ENCODE measurements around the gene PLSCR5.

The PLSCR5 gene

GRCh38 chr3:146581951-146582467 is 23.1 kb downstream of the PLSCR5 start:
- peak; percentile 88 for DNase-seq

- DNase-seq = no peak
Measured at GRCh38 chr3:146581080-146581601, 24.0 kb downstream of the PLSCR5 start.

- DNase-seq = no peak
Measured at GRCh38 chr3:146577662-146578061, 27.5 kb downstream of the PLSCR5 start.

DNA sequence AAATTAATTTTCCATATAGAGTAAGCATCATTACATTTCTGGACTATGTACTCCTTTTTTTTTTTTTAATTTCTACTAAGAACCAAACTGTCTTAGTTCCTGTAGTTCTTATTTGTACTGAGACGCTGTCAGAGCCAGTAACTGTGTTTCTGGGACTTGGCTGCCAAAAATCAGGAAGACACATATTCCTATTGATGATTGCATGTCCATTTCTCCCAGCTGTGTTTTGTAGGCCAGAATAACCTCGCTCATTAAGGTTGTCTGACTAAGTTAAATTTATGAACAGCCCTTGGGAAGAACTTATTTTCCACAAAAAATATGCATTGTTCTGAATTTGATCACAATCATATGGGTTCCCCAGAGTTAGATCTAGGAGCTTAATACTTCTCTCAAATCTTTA is 29.5 kb downstream of the PLSCR5 start:
- DNase-seq = no peak

DNA sequence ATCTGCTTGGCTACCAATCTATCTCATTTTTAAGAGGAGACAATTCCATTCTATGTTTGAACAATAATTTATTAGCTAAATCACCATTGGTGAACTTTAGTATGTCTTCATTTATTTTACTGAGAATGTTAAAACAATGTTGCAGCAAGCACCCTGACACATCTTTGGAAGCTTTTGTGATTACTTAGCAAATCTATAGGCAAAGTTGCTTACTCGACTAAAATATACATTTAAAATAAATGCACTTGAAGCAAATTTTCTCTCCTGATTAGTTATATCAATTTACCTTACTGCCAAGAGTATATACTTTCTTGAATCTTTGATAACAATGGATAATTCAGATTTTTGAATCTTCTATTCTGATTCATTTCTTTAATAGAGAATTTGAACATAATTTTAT is 31.0 kb downstream of the PLSCR5 start:
- DNase-seq = no peak

GRCh38 chr3:146569314-146569713 is 35.8 kb downstream of the PLSCR5 start:
- no peak for DNase-seq

GRCh38 chr3:146566138-146566537 is 39.0 kb downstream of the PLSCR5 start:
- DNase-seq = no peak

DNA sequence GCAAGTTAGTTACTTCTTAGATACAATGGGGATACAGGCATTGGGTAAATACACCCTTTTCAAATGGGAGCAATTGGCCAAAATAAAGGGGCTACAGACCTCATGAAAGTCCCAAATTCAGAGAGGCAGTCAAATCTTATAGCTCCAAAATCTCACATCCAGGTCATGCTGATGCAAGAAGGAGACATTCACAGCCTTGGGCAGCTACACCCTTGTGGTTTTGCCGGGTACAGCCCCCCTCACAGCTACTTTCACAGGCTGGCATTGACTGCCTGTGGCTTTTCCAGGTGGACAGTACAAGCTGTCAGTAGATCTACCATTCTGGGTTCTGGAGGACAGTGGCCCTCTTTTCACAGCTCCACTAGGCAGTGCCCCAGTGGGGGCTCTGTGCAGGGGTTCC is 43.3 kb downstream of the PLSCR5 start:
- no peak for DNase-seq

DNA sequence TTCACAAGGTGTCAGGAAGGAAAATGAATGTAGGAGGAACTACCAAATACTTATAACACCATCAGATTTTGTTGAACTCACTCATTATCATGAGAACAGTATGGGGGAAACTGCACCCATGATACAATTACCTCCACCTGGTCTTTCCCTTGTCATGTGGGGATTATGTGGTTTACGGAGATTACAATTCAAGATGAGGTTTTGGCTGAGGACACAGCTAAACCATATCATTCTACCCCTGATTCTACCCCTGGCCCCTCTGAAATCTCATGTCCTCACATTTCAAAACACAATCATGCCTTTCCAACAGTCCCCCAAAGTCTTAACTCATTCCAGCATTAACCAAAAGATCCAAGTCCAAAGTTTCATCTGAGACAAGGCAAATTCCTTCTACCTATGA is 43.7 kb downstream of the PLSCR5 start:
- DNase-seq = no peak

- no peak for DNase-seq
Measured at GRCh38 chr3:146560678-146561077, 44.5 kb downstream of the PLSCR5 start.

DNA sequence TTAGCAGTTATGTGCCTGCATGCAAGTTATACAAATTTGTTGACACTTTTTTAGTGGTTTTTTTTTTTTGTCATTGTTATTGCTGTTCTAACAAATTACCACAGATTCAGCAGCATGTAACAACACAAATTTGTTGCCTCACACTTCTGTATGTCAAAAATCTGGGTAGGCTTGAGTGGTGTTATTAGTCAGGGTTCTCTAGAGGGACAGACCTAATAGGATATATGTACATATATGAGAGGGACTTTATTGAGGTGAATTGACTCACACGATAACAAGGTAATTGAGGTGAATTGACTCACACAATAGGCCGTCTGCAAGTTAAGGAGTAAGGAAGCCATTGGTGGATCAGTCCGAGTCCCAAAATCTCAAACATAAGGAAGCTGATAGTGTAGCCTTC is 45.8 kb downstream of the PLSCR5 start:
- no peak for DNase-seq

DNA sequence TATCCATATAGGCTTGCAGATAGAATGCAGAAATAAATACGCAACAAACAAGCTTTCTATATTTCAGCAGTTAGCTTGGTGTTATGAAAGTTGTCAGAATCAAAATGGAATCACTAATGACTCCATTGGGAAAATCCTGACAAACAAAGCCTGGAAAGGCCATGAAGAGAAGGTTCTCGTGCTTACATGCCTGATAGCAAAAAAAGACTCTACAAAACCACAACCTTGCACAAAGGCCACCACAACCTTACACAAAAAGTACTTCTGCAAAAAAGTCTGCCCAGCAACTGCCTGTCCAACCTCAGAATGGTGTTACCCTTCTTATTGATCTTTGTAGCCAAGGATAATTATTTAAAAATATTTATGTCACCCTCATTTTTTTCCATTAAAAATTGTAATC is 46.4 kb downstream of the PLSCR5 start:
- no peak for DNase-seq

GRCh38 chr3:146557745-146558144 is 47.4 kb downstream of the PLSCR5 start:
- no peak for DNase-seq

GRCh38 chr3:146555311-146555710 is 49.8 kb downstream of the PLSCR5 start:
- no peak for DNase-seq

DNA sequence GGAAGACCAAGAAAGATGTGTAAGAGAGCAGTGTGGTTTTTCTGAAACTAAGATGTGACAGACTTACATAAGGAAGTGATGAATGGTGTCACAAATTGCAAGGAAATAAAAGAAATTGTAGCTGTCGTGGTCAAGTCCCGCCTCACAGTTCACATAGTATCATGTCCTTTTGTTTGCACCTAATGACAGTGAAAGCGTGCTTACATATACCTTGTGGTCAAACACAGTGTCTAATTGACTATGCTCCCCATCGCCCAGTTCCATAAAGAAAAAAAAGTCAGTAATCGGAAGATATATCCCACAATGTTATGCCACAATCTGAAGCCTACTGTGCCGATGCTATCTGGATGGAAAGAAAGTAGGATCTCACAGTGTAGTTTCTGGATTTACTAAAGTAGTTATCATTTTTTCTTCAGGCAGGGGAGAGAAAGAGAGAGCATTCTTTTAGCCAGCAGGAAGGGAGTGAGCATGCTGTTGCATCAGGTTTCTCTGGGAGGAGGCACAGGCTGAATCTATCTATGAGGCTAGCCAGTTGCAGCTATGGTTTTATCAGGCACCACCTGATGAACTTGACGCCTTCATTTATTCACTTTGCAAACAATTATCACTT is 50.9 kb downstream of the PLSCR5 start:
- DNase-seq = no peak

DNA sequence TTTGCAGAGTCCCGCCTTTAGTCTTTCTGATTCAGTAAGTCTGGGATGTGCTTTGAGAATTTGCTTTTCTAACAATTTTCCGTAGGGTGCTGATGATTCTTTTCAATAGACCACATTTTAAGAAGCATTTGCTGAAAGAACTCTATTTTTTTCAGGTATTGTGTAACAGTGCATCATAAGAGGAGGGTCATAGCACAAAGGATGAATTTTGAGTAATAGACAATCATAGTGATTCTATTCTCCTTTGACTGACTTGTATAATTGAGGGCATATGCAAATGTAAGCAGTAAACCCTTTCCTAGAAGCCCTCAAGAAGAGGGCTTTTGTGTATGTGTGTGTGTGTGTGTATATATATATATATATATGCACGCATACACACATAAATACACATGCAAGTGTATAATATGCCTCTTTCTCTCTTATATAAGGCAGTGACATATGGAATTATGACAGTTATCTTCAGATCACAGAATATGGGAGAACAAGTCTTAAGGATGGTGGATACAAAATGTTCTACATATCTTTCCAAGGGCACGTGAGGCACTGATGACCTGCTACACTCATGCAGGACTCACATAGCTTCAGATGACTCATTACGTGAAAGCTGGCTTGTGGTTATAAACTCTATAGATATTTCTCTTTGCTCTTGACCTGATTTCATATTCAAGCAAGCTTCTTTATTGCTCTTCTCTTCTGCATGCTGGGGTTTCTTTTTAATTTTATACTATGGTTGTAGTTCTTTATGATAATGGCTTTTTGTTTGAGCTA is 54.2 kb downstream of the PLSCR5 start:
- DNase-seq = no peak

- DNase-seq = no peak
Measured at GRCh38 chr3:146550070-146550615, 55.0 kb downstream of the PLSCR5 start.

DNA sequence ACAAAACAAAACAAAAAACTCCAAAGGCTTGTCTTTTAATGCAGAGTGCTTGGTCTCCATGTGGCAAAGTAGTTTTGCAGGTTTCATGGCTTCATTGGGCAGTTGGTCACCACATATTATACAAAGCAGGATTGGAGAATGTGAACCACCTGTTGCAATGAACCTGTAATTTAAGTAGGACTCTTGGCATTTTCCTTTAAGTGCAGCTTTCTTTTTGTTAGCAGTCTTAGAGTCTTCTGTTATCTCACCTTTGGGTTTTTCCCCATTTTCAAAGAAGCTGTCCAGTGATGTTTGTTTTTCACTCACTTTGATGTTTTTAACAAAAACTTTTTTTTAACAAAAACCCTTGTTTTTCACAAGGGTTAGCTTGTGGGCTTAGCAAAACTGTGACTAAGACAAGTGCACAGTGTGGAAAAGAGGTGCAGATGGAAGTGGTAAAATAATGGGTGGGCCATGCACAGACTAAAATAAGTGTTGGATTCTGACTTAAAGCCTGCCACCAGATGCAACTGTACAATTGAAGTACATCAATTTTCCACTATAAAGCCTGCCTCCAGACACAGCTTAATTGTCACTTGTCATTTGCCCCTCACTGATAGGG is 57.8 kb downstream of the PLSCR5 start:
- DNase-seq = no peak

DNA sequence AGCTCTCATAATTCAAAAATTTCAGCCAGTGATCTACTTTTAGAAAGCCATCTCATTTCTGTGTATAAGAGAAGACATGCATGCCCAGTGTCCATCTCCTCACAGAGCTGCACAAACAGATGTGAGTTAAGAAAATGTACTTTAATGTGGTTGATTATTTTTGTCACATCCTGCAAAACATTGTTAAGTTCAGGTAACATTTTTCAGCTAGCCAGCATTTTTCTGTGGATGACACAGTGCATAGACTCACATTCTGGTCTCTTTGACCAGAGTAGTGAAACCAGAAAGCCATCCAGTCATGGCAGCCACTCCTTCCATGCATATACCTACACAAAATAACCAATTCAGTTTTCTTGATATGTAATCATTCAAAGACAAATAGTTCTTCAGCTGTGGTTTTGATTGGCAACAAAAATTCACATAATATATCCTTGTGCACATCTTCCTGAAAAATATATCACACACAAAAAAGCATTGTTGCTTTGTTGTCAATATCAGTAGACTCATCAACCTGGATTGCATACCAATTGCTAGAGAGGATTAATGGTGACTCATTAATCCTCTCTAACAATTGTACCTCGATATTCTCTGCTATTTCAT is 58.7 kb downstream of the PLSCR5 start:
- no peak for DNase-seq

GRCh38 chr3:146544929-146545528 is 60.1 kb downstream of the PLSCR5 start:
- no peak for DNase-seq

- DNase-seq = peak; percentile 98
Measured at GRCh38 chr3:146544002-146544928, 60.9 kb downstream of the PLSCR5 start, which contains the start of gene PLSCR1. TSS of gene PLSCR1 (minus strand) at chr3:146544607. CDS start at chr3:146536552, 8,055 bp downstream.
